Measurements from ENCODE around the gene STRADA. TPM values are rescaled to one million over a fixed set of nuclear protein-coding genes. Genes with fewer than 3 reads are reported as not detected.

STRADA gene
- total and polyA plus RNA-seq, 2 donors (not counting 3 experiments of a cell fraction or from before 2014, with no cell fraction given): 47.0 to 53.6 TPM

DNA sequence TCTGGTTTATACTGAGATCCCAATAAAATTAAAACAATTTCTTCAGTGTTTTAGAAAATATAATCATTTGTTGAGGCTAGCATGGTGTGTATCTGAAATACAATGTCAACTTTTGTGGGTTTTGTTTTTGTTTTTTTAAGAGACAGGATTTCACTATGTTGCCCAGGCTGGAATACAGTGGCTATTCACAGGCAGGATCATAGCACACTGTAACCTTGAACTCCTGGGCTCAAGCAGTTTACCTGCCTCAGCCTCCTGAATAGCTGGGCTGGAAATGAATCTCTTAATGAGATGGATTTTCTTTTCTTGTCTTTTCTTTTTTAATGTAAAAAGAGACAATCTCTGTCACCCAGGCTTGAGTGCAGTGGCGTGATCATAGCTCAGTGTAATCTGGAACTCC lies 44.5 kb upstream of the STRADA start:
- Histone ChIP-seq H3K9me3 (replicated peaks; ENCODE audit: control insufficient read depth, insufficient read depth, low read length) (no peaks in the 10 kb centered on the region), H3K36me3 (ENCODE audit: control insufficient read depth in 2 of 2, extremely low read depth in 1 of 2, insufficient read depth in 2 of 2, low read length in 2 of 2) (peaks cover 6 to 12% of the 10 kb centered on the region in 2 experiments), H3K4me3 (replicated peaks in 1 of 3; ENCODE audit: insufficient read depth in 1 of 3, low read depth in 1 of 3, low read length in 3 of 3) (no peak overlapping the region), H4K20me1 (replicated peaks; ENCODE audit: control insufficient read depth, extremely low read depth, insufficient read depth, low read length) (peaks cover 10% of the 10 kb centered on the region), H3K9me1 (replicated peaks; ENCODE audit: control insufficient read depth, extremely low read depth, insufficient read depth, low read length) (no peaks in the 10 kb centered on the region), H3K9ac (replicated peaks; ENCODE audit: extremely low read depth, insufficient read depth, low read length) (no peak overlapping the region), H3K4me2 (ENCODE audit: insufficient read depth, low read length) (no peak overlapping the region), H2AFZ (ENCODE audit: low read depth, low read length) (no peak overlapping the region), H3K4me1 (ENCODE audit: control insufficient read depth, extremely low read depth, insufficient read depth, low read length) (peaks cover 4% of the 10 kb centered on the region), H3K79me2 (ENCODE audit: control insufficient read depth, insufficient read depth, low read length) (peaks cover 73% of the 10 kb centered on the region), H3K27ac (ENCODE audit: insufficient read depth, low read depth, low read length) (no peak overlapping the region), H3K27me3 (ENCODE audit: control insufficient read depth in 2 of 2, insufficient read depth in 2 of 2, low read length in 2 of 2) (no peaks in the 10 kb centered on the region)
- CTCF ChIA-PET: interaction anchor here (0.6 to 1.3 kb wide), 2 partner anchors 88 to 360 kb away, joined by 3 to 5 read pairs; no protein-coding TSS in a partner anchor
- DNase-seq (ENCODE audit: low read depth, low spot score) (no peak), FAIRE-seq (peak; percentile 37)
- dilution Hi-C loops (cut with MboI; ENCODE audit: extremely low pct_ligation_motif_present, low sequenced_read_pairs) (no loop called here), intact Hi-C loops (cut with micrococcal nuclease) (no loop called here)
- no TSS peak for BruUV-seq (replicated peaks)
- POLR2A ChIA-PET: no interaction called here
- TF ChIP-seq JUN (IDR thresholded peaks at IDR 0.05; ENCODE audit: borderline replicate concordance, insufficient read depth, insufficient read length, low read depth): no peak
- no peak for TF ChIP-seq GATA2 (IDR thresholded peaks at IDR 0.05; ENCODE audit: insufficient read depth, insufficient read length, low read depth, low read length)
- no peak for TF ChIP-seq POLR2AphosphoS5 (IDR thresholded peaks at IDR 0.05; ENCODE audit: insufficient read depth, low read depth, low read length)
- TF ChIP-seq, protein P1, sequence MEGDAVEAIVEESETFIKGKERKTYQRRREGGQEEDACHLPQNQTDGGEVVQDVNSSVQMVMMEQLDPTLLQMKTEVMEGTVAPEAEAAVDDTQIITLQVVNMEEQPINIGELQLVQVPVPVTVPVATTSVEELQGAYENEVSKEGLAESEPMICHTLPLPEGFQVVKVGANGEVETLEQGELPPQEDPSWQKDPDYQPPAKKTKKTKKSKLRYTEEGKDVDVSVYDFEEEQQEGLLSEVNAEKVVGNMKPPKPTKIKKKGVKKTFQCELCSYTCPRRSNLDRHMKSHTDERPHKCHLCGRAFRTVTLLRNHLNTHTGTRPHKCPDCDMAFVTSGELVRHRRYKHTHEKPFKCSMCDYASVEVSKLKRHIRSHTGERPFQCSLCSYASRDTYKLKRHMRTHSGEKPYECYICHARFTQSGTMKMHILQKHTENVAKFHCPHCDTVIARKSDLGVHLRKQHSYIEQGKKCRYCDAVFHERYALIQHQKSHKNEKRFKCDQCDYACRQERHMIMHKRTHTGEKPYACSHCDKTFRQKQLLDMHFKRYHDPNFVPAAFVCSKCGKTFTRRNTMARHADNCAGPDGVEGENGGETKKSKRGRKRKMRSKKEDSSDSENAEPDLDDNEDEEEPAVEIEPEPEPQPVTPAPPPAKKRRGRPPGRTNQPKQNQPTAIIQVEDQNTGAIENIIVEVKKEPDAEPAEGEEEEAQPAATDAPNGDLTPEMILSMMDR (IDR thresholded peaks at IDR 0.05; ENCODE audit: extremely low read depth in 1 of 2, insufficient read depth in 1 of 2, low read depth in 1 of 2, low read length in 2 of 2): no peak
- no peak for TF ChIP-seq EZH2 (IDR thresholded peaks at IDR 0.05; ENCODE audit: borderline replicate concordance, low read depth, low read length, severe bottlenecking)
- TF ChIP-seq, protein P2, sequence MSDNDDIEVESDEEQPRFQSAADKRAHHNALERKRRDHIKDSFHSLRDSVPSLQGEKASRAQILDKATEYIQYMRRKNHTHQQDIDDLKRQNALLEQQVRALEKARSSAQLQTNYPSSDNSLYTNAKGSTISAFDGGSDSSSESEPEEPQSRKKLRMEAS (IDR thresholded peaks at IDR 0.05; ENCODE audit: insufficient read depth, insufficient read length): no peak
- no peak for TF ChIP-seq FOS (IDR thresholded peaks at IDR 0.05; ENCODE audit: borderline replicate concordance, insufficient read depth, low read length)
- TF ChIP-seq POLR2A (IDR thresholded peaks at IDR 0.05; ENCODE audit: low read depth, low read length): no peak
- TF ChIP-seq MYC (IDR thresholded peaks at IDR 0.05; ENCODE audit: low read depth, low read length): no peak

Measured in endothelial cell of umbilical vein (primary cell).